HG02852 (cell line): ENCODE measurements around the gene PHACTR1.
"Not testable (repeated sequence)": the region's sequence is repeated elsewhere in the genome, so short reads cannot be mapped to it uniquely, and the experiment has no call there.

Experiments
- ATAC-seq: cut with Tn5 transposase; IDR thresholded peaks from one replicate; pipeline ENCODE4 v1.9.1; 2021; ENCODE audit warnings: mild to moderate bottlenecking, moderate library complexity; ENCODE audit not compliant: unreplicated experiment

Gene PHACTR1

GRCh38 chr6:13217206-13217905, 500.8 kb downstream of the PHACTR1 start:
- ATAC-seq = no peak

DNA sequence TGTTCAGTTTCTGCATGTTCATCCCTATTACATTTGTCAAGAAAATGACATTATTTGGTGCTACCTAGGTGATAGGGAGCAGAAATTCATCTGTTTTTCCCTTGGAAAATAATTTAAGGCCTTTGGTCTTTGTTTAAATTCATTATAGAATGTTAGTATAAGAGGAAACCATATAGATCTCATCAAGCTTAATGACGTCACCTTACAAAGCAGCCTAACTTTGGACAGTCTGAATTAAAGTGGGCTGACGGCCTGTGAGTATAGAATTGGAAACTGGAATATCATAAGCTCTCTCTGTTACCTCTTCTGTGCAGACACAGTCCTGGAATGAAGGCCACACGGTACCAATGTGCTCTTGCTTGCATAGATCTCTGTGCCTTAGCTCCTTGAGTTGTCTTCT, 503.7 kb downstream of the PHACTR1 start:
- no peak for ATAC-seq

DNA sequence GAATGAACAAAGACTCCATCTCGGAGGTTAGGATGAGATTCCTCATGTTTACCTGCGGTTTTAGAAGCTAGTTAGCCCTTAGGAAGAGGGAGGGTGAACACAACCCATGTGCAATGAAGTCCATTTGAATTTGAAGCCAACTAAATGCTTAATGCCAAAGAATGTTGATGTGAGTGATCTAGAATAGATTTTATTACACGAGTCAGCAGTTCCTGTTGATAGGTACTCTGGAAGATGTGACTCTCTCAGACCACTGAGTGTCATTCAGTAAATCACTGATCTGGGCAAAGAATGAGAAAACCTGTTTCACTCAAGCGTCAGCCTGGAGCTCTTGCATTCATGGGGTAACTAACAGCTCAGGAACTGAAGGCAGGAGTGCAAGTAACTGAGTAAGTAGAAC, 505.5 kb downstream of the PHACTR1 start:
- no peak for ATAC-seq

- ATAC-seq = no peak
Observed at GRCh38 chr6:13226071-13226470, 509.5 kb downstream of the PHACTR1 start.

GRCh38 chr6:13228264-13229204, 512.0 kb downstream of the PHACTR1 start:
- ATAC-seq = no peak

DNA sequence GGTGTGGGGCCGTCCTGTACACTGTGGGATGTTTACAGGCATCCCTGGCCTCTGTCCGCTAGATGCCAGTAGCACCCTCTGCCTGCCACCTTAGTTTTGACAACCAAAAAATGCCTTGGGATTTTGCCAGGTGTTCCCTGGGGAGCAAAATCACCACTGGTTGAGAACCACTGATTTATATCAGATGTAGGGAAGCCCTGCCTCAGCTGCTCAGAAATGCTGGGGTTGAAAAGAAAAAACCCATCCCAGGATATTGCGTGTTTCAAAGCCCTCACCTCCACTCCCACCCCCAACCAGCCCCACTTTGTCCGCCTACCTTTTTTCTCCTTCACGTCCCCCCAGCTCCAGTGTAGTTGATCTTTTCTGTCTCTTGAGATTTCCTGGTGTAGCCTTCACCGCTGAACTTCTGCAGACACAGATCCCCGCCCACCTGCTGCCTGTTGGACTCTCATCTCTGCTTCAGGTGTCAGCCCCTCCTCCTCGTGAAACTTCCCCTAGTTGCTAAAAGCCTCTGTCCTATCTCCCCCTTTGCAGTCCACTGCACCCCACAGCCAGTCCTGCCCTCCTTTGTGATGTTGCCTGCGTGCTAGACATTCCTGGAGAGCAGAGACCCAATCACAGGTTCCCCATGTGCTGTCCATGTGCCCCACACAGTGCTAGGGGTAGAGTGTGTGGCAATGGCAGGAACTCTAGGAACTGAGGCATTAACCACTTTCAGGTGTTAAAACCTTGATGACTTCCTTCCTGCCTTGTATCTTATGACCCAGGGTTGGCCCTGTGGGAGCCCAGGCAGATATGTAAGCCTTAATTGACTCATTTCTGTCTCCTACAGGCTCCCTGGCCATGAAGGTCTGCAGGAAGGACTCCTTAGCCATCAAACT, 512.9 kb downstream of the PHACTR1 start:
- ATAC-seq = peak; percentile 84

DNA sequence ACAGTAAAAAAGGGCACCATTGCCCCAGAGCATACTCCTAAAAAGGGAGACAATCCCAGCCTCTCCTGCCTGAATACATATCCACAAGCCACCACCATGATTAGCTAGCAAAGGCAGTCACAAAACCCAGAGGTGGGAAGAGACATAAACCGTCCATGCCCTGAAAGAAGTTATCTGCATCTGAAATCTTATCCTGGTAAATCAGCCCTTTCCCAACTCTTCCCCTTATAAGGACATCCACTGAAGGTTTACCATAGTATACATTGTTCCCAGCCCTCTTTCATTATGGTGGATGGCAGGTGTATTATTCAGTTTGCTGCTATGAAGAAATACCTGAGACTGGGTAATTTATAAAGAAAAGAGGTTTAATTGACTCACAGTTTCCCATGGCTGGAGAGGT, 516.5 kb downstream of the PHACTR1 start:
- no peak for ATAC-seq

- no peak for ATAC-seq
Observed at GRCh38 chr6:13234130-13234529, 517.6 kb downstream of the PHACTR1 start.

- ATAC-seq = no peak
Observed at GRCh38 chr6:13235339-13235738, 518.8 kb downstream of the PHACTR1 start.

- no peak for ATAC-seq
Observed at GRCh38 chr6:13237318-13237717, 520.8 kb downstream of the PHACTR1 start.

DNA sequence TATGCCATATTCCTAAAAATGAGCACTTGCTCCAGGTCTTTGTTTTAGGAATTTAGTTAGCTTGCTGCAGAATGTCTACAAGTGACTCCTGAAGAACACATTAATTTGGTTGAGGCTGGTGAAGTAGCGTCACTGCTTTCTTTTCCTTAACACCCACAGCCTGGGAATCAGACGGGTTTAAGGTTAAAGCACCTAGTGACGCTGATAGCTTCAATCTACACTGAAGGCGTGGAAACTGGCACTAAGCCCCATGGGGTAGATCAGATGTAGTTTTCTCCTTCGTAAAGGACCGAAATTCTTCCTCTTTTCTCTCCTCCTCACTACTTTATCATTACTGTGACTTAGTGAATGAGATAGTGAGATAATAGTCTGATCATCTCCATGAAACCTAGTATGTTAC, 521.5 kb downstream of the PHACTR1 start:
- no peak for ATAC-seq

- ATAC-seq = no peak
Observed at GRCh38 chr6:13238640-13239216, 522.2 kb downstream of the PHACTR1 start.

DNA sequence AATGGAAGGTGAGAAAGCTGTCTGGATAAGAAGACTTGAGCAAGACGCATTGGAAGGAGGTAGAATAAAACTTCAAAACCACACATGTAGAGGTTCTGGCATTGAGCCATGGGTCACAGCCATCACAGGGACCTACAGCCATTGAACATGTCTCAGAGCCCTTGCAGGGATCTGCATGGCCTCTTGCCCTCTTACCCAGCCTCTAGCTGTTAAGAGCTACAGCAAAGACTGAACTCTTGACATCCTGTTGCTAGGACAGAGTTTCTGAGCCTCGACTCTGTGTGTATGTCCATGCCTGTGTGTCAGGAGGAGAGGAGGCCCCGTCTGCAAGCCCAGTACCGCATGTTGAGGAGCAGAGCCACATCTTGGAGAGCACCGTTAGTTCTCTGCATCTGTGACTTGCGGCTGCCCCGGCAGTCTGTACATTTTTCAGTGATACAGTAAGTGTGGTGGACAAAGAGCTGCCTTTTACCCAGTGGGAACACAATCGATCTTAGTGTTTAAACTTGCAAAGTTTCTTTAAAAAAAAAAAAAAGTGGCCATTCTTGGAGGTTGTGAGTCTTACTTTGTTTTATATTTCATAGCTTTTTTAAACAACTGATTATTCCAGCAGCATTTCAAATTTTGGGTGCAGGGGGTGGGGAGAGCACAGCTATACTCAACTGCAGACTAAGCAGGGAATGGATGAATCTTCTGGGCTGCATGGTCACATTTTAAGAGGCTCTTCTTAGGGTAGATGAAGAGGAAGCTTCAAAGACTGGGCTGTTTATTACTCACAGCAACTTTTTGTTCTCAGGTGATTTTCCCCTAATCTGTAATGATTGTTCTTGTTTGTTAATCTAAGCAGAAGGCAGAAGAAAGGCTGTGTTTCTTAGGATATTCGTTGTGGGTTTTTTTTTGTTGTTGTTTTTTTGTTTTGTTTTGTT, 523.2 kb downstream of the PHACTR1 start:
- ATAC-seq = no peak

GRCh38 chr6:13241364-13241763, 524.8 kb downstream of the PHACTR1 start:
- peak; percentile 45 for ATAC-seq

DNA sequence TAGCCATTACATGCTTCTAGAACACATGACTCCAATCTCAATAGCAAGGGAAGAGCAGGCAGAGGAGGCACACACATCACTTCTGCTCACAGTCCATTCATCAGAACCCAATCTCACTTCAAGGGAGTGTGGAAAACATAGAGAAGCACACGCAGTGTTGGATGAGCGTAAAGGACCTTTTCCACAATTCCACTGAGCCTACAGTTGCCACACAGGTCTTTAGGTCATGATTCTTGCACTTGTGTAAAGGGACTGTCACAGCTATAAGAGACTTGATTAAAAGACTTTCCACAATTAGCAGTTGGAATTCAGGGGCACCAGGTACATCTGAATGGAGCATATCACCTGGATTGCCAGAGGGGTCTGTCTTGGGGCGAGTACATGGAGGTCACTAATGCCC, 525.6 kb downstream of the PHACTR1 start:
- no peak for ATAC-seq

DNA sequence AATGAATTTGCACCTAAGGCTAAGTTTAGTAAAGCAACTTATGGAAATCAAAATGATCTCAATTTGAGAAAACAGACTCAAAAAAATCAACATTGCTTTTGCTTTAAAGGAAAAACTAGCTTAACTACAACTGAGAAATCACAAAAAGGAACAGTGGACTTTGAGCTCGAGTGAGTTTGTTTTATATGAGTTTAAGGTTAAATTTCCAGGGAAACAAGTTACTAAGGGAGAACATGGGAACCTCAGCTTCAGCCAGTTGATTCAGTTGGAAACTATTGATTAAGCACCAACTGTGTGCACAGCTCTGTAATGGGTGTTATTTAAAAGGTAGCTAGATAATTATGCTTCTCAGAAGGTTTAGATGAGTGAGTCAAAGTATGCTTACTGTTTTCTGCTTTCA, 526.0 kb downstream of the PHACTR1 start:
- ATAC-seq = no peak

DNA sequence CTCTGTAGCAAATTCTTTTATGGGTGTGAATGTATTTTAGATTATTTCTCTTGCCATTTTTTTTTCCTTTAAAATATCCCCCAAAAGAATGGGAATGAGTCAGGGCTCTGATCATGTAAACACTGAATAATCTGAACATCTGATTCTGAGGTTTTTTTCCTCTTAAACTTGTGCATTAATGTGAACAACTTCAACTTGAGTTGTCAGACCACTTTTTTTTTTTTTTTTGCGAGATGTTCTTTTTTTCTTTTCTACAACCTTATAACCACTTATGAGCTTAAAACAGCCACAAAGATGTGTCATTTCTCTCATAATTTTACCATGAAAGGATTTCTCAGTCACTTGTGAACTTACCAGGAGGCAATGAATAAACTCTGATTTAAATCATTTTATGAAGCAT, 526.5 kb downstream of the PHACTR1 start:
- no peak for ATAC-seq

- ATAC-seq = not testable (repeated sequence)
Observed at GRCh38 chr6:13243745-13244144, 527.2 kb downstream of the PHACTR1 start.

- ATAC-seq = no peak
Observed at GRCh38 chr6:13247627-13248026, 531.1 kb downstream of the PHACTR1 start.

DNA sequence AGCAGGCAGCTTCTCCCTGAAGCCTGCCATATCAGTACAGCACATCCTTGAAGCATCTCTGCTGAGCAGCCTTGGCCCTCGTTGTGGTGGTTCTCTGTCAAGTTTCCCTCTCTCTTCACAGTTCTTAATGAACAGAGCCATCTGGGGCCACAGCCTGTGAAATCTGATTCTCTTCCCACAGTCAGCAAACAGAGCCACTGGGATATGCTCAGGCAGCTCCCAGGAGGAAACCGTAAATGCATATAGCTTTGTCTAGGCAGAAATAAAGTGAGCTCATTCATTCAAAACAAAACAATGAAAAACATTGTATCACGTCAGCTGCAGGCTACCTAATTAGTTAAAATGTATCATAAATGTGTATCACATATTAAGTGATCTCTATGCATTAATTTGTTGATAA, 531.5 kb downstream of the PHACTR1 start:
- ATAC-seq = no peak
